CD4-positive, alpha-beta T cell treated with Interleukin-21 for 1 hour (primary cell): ENCODE data around the gene ARHGAP21.
A peak's percentile ranks its signal among the peaks of the same experiment; 100 is the strongest.
"Not testable (repeated sequence)": the region's sequence is repeated elsewhere in the genome, so short reads cannot be mapped to it uniquely, and the experiment has no call there.

Experiments used
- DNase-seq: peaks from one replicate; pipeline ENCODE4 v3.0.0-alpha.2; 2020

Gene ARHGAP21

DNA sequence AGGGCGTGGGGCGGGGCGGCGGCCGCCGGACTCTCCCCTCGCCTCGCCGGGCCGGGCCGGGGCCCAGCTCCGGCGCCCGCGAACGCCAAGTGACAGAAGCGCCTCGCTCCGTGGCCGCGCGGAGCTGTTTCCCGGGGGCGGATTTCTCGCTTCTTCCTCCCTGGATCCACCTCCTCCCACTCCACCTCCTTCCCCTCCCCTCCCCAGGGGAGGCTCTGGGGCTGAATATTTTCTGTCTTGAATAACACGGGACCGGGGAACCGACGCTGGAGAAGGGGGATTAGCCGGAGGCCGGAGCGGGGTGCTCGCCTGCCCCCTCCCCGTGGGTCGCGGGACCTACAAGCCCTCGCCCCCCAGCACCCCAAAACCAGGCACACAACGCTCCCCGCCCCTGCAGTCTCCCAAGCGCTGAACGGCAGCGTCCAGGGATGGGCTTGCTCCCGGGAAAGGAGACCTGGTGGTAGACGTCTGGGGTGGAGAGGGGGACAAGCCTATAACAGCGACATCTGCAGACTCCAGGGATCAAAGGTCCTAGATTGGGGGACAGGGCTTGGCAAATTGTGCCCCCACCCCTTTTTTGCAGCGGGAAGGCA lies at the start of gene ARHGAP21:
Gene ARHGAP21 (minus strand): TSS at position 100 of the 593 bp plus-strand sequence. CDS start 1,988 bp downstream, outside the sequence.
- DNase-seq: peak; percentile 33

DNA sequence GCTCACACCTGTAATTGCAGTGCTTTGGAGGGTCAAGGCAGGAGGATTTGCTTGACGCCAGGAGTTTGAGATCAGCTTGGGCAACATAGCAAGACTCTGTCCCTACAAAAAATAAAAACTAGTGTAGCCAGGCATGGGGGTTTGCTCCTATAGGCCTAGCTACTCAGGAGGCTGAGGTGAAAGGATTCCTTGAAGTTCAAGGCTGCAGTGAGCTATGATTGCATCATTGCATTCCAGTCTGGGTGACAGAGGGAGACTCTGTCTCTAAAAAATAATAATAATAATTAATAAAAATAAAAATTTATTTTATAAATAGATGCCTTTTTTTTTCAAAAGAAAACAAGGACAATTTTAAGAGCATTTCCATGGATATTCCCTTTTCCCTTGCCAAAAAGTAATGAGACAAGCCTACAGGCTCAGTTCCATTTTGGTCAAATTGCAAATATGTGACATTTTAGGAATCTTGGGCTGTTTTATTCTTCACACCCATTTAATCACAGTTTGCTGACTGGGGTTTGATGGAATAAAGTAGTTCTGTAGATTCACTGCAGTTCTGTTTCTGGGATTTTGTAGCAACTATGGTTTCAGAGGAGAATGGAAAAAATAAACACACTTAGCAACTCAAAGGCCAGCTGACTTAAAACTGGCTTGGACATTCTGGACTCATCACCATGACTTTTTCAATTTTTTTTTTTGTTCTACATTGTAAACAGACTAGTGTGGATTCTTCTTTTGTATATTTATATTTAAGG lies 48.4 kb upstream of the ARHGAP21 start:
- DNase-seq: no peak

DNA sequence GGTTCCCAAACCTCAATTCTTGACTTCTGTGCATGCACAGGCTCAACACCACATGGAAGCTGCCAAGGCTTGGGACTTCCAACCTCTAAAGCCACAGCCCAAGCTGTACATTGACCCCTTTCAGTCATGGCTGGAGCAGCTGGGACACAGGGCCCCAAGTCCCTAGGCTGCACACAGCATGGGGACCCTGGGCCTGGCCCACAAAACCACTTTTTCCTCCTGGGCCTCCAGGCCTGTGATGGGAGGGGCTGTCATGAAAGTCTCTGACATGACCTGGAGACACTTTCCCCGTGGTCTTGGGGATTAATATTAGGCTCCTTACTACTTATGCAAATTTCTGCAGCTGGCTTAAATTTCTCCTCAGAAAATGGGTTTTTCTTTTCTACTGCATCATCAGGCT lies 41.3 kb upstream of the ARHGAP21 start:
- not testable (repeated sequence) for DNase-seq

DNA sequence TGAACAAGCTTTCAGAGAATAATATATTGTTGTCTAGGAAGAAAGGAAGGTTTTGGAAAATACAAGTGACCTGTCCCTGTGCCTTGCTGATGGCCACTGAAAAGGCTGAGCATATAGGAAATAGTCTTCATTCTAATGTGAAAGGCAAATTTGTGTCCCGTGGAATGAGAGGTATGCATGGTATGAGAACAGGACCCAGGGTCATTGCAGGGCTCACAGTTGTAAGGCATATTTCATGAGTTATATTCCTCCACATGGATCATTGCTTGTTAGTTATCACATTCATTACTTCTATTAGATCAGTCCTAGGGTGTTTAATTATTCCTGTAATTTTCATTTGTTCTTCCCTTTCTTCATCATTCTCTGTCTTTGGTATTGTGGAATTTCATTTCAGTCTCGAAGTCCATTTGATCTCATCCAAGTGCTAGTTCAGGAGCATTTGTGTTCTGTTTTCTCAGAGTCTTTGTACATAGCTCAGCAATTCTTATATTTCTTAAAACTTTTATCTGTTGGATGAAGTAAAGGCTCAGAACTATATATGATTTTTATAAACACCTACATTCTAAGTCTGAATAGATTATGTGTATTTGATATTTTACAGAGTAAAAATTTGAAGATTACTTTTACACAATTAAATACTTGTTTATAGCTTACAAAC lies 39.4 kb upstream of the ARHGAP21 start:
- no peak for DNase-seq

DNA sequence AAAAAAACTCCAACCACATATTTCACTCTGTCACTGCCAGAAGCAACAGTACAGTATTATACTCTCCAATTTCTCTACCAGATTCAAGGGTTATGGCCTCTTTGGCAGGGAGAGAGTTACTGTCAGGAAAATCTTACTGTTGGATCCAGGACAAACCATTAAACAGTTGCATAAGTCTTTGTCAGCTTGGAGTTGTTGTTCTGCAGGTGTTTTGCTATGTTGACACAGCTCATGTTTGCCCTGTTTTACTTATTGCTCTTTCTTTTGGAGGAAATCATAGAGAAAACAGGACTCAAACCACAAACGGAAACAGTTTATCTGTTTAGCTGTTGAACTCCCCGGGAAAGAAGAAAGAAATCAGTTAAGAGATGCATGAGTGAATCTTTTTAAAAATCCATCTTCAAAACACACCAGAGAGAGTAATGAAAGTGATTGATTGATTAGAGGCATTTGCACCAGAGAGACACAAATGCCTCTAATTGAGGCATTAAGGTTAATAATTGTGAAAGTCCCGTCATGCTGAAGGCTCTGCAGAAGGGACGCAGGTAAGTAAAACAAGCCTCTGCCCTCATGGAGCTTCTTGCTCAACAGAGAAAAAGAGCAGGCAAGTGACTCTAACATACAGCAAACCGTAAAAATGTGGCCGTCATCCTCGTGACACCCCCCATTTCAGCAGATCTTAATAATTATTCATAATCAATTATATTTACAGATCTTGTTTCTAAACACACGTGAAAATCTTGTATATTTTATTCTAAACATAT lies 38.7 kb upstream of the ARHGAP21 start:
- DNase-seq: no peak

DNA sequence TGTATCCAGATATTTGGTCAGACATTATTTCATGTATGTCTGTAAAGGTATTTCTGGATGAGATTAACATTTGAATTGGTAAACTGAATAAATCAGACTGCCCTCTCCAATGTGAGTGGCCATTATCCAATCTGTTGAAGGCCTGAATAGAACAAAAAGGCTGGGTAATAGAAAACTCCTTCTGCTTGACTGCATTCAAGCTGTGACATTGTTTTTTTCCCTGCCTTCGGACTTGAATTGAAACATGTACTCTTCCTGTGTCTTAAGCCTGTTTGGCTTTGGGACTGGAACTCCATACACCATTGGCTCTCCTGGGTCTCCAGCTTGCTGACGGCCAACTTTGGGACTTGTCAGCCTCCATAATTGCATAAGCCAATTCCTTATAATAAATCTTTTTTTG lies 36.0 kb upstream of the ARHGAP21 start:
- DNase-seq: no peak

DNA sequence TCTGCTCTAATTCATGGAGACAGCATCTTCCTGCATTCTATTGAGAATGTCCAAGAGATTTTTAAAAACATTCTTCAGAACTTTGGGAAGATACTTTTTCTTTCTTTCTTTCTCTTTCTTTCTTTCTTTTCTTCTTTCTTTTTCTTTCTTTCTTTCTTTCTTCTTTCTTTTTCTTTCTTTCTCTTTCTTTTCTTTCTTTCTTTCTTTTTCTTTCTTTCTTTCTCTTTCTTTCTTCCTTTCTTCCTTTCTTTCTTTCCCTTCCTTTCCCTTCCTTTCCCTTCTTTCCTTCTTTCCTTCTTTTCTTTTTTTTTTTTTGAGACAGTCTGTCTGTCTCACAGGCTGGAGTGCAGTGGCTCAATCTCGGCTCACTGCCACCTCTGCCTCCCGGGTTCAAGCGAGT lies 34.6 kb upstream of the ARHGAP21 start:
- DNase-seq: not testable (repeated sequence)

DNA sequence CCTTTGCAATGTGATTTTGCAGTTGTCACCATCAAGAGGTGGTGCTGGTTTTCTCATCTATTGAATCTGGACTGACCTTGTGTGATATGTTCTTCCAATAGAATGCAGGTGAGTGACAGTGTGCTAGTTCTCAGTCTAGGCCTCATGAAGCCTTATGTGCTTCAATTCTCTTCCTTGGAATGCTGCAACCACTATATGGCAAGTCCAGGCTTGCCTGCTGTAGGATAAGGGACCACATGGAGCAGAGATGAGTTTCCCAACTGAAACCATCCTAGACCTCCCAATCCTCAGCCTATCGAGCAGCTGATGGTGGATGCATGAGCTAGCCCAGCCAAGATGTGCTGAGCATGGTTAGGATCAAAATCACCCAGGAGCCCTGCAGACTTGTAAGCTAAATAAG lies 32.6 kb upstream of the ARHGAP21 start:
- DNase-seq: no peak

DNA sequence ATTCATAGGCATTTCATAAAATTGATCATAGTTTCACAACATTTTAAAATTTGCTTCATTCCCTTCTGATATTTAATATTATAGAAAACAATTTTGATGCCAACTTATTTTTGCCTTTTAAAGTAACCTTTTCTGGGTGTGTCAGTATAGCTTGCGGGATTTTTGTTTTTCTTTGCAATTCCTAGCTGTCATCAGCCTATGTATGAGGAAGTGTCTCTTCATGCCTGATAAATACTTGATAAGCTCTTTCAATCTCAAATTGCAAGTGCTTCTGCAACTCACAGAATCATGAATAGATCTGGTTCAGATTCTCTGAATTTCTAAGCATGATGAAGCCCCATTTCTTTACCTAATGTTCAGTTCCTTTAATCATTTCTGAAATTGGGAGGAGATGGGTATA lies 28.0 kb upstream of the ARHGAP21 start:
- no peak for DNase-seq

DNA sequence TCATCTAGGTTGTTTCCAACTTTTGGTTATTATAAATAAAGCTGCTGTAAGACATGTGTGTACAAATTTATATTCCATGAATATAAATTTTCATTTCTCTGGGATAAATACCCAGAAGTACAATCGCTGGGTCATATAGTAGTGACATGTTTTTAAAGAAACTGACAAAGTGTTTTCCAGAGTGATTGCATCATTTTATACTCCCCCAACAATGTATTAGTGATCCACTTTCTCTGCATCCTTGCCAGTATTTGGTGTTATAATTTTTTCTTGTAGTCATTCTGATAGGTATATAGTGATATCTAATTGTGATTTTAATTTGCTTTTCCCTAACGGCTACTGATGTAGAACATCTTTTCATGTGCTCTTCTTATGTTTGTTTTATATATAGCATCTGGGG lies 27.0 kb upstream of the ARHGAP21 start:
- no peak for DNase-seq

DNA sequence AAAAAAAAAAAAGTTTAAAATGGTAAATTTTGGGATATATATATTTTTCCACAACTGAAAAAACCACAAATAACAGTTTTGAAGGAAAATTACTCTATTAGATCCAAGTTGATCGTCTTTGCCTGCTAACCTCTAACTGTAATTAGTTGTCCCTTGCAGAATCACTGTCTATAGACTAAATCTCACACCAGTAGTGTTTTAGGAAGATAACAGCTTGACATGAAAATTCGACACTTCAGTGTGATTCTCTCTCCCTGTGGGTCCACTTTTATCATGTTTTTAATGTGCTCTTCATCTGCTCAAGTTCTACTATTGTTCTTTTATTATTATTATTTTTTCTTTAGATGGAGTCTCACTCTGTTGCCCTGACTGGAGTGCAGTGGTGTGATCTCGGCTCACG lies 24.5 kb upstream of the ARHGAP21 start:
- DNase-seq: no peak

DNA sequence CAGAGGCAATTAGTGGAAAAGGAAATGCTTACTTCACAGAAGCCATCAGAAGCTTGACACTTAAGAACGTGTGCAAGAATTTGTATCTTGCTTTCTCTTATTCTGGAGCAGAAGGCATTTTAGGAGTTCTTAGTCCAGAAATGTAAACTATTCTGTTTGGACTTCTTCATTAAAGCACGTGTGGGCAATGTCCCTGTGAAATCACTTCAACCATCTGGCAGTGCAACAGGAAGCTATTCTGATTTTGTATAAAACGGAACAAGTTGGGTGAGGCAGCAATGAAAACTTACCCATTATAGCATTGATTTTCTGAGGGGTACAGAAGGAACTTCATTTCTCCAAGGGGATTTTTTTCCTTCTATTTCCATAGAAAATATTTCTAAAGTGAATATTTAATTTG lies 21.3 kb upstream of the ARHGAP21 start:
- no peak for DNase-seq

DNA sequence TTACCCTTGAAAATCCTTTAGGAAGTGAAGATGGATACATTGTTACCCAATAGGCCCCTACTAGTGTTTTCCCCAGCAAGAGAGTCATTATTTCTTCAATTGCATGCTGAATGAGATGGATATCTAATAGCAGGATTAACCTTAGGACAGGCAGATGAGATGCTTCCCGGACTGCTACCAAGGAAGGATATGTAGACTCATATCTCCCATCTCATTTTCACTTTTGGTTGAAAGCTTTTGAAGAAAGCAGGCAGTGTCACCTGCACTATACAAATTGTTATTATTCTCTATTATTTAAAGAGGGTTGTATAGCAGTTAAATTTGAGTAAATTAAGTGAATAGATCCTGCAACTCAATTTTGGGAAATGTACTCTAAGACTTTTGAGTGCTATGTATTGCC lies 17.0 kb upstream of the ARHGAP21 start:
- no peak for DNase-seq

DNA sequence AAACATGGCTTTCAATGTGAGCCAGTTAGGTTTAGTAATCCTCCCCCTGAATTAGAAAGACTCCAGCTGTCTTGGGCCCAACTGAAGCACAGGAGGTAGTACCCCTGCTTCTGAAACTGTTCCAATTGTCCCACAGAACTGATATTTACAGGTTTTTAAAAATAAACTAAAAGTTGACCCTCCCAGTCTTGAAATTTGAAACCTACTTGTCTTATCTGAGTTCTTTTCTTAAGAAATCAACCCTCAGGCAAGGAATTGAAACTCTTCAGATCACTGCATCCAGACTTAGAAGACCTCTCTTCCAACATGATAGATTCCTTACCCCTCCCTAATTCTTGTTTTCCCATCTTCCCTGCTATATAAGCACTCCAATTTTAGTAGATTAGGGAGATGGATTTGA lies 13.3 kb upstream of the ARHGAP21 start:
- DNase-seq: no peak

DNA sequence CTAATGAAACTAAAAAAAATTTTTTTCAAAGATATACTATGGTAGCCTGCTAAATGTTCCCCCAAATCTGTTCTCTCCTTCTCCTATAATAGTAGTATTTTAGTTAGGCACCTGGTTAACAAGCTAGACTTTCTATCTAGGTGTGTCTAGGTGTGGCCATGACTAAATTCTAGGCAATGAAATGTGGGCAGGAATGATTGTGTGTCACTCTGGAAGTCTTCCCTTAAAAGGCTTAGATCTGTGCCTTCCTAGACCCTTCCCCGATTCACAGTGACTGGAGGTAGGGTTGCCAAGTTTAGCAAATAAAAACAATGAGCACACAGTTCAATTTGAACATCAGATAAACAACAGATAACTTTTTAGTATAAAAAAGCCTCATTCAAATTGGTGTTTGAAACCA lies 8.3 kb upstream of the ARHGAP21 start:
- no peak for DNase-seq

DNA sequence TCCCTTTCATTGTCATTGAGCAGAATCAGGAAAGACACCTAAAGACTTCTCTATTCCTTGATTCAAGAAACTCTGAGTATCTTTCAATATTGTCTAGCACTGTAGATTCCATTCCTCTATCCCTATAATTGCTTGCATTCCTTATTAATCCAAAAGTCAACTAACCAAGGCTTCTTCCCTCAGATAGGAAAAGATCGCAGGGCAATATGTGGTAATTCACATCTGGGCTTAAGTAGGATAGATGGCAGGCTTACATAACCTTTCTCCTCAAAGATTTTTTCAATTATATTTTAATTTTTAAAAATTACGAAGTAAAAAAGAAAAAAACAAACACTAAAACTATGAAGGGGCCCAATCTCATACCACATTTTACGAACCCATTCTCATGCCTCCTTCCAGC lies 7.1 kb upstream of the ARHGAP21 start:
- no peak for DNase-seq

DNA sequence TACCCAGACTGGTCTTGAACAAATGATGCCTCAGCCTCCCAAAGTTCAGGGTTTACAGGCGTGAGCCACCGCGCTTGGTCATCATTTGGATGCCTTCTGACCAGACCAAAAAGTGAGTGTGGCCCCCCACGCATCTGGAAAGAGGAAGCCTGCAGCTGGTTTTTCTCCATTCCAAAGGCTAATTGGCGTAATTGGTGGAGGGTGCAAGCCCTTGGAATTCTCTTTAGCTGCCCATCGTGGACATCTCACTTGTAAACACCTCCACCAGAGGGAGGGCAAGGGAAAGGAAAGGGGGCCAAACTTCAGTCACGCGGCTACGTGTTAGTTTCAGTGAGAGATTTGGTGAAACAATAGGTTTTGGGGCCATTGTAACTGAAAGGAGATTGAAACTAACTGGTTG lies 4.1 kb upstream of the ARHGAP21 start:
- DNase-seq: no peak

DNA sequence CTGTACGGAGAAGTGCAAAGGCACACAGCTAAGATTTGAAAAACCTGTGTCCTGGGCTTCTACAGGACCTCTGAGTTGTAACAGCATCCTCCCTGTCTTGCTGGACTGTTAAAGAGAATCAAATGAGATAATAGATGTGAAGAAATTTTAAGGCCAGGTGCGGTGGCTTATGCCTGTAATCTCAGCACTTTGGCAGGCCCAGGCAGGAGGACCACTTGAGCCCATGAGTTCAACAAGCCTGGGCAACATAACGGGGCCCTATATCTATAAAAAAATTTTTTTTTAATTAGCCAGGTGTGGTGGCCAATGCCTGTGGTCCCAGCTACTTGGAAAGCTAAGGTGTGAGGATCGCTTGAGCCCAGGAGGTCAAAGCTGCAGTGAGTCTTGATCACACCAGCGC lies 2.9 kb upstream of the ARHGAP21 start:
- no peak for DNase-seq

DNA sequence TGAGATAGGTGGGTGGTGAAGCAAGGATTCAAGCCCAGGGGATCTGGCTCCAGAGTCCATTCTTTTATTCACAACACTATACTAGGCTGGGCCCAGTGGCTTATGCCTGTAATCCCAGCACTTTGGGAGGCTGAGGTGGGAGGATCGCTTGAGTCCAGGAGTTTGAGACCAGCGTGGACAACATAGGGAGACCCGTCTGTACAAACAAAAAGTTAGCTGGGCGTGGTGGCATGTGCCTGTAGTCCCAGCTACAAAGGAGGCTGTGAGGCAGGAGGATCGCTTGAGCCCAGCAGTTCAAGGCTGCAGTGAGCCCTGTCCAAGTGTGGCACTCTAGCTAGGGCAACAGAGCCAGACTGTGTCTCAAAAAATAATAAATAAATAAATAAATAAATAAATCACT lies 2.3 kb upstream of the ARHGAP21 start:
- DNase-seq: not testable (repeated sequence)

DNA sequence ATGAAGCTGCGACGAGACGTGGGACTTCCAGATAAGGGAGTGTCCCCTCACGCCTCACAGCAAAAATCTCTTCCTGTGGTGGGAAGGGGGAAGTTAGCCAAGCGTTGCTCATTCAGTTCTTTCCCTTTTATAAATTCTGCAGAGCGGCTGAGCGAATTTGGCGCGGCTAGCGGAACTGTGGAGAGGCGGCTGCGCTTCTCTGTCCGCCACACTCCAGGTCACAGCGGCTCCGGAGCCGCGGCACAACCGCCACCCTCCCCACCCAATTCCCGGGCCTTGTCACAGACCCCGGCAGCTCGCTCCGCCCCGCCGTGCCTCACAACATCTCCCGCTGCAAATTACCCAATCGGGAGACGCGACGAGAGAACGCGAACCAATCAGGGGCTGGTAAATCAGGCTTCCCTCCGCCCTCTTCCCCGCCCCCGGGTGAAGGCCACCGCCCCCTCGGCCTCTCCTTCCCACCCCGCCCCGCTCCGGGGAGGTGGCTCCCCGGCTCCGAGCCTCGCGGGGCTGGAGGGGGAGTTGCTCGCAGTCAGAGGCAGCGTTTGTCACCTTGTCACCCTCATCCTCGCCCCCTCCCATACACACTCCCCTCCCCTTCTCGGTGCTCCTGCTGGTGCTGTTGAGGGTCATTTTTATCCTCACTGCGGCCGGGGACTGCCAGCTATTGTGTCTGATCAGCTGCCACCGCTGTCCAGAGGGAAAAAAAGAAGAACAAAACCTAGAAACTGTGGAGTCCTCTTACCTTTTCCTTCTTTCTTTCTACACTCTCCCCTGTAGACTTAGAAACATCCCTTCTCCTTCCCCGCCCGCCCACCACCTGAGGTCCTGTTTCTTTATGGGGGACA lies 918 bp upstream of the ARHGAP21 start:
- peak; percentile 96 for DNase-seq

DNA sequence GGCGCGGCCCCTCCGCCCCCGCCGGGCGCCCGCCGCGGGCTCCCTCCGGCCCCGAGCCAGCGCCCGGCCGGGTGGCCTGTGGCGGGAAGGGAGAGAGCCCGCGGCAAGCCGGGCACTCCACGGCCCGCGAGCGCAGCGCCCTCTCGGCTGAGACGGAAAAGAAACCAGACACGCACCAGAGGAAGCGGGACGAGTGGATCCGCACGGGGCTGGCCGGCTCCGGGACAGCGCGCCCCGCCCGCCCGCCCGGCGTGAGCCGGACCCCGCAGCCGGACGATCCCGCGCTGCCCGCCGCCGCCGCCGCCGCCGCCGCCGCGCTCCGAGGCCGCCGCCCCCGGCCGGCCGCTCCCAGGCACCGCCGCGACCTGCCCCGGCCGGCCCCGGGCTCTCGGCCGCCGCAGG lies 300 bp downstream of the ARHGAP21 start:
- DNase-seq: peak; percentile 28

DNA sequence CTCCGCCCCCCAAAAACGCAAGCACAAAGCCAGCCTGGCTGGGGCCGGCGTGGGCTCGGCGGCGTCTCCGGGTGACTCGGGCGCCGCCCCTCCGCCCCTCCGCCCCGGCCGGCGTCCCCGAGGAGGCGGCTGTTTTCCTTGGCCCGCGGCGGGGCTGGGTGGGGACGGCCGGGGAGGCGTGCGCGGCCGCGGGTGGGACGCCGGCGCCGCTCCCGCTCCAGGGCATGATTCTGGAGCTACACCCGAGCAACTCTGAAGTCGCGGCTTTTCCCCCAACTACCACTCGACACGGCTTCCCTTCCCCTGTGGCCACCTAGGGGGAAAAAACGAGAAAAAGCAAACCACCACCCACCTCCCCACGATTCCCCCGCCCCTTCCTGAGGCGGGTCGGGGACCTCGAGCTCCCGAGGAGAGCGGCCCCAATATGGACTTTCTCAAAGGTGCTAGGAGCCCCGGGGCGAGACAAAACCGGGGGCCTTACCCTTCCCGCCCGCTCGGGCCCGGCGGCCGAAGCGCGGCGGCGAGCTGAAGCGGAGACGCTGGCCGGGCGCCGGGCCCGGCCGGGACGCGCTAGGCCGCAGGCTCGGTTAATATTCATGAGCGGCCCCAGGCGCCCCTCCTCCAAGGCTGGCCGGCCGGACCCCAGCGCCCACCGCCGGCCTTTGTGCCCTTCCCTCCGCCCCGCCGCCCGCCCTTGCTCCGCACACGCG lies 856 bp downstream of the ARHGAP21 start:
- DNase-seq: peak; percentile 55
